Endodermal cell (in vitro differentiated cells): ENCODE measurements around the gene BUB3. TPM values are rescaled to one million over a fixed set of nuclear protein-coding genes. Genes with fewer than 3 reads are reported as not detected.

Source experiments
- DNase-seq: peaks from one replicate; pipeline ENCODE4 v3.0.0-alpha.2; 2017
- H3K27ac ChIP-seq: 2 replicates; pipeline ENCODE4 v1.5.1; 2013; ENCODE audit warnings: mild to moderate bottlenecking, low read depth, low read length, moderate library complexity
- H3K27me3 ChIP-seq: 2 replicates; pipeline ENCODE4 v1.6.1; 2013; ENCODE audit warnings: mild to moderate bottlenecking, low read length, moderate library complexity; ENCODE audit not compliant: insufficient read depth, control insufficient read depth, poor library complexity, severe bottlenecking
- H3K36me3 ChIP-seq: 2 replicates; pipeline ENCODE4 v1.7.0; 2013; ENCODE audit warnings: mild to moderate bottlenecking, low read length, moderate library complexity; ENCODE audit not compliant: control insufficient read depth, insufficient read depth
- H3K4me1 ChIP-seq: one replicate; pipeline ENCODE4 v1.7.0; 2013; ENCODE audit warnings: low read length; ENCODE audit not compliant: control insufficient read depth, insufficient read depth
- H3K4me3 ChIP-seq: 2 replicates; pipeline ENCODE4 v1.5.1; 2013; ENCODE audit warnings: mild to moderate bottlenecking, low read length, moderate library complexity
- H3K9ac ChIP-seq: 2 replicates; pipeline ENCODE4 v1.6.1; 2013; ENCODE audit warnings: mild to moderate bottlenecking, low read length, moderate library complexity; ENCODE audit not compliant: poor library complexity, severe bottlenecking; ENCODE audit errors: extremely low read depth
- H3K9me3 ChIP-seq: 2 replicates; pipeline ENCODE4 v1.6.1; 2013; ENCODE audit warnings: mild to moderate bottlenecking, low read length, moderate library complexity; ENCODE audit not compliant: control insufficient read depth
- H3K27ac Mint-ChIP-seq: 2 replicates; pipeline ENCODE4 v1.8.0; 2020; ENCODE audit warnings: mixed read lengths
- H3K27me3 Mint-ChIP-seq: 2 replicates; pipeline ENCODE4 v1.8.0; 2021; ENCODE audit warnings: mild to moderate bottlenecking, mixed read lengths; ENCODE audit not compliant: insufficient read depth
- H3K36me3 Mint-ChIP-seq: 2 replicates; pipeline ENCODE4 v1.8.0; 2020; ENCODE audit warnings: low read depth, mixed read lengths
- H3K4me1 Mint-ChIP-seq: 2 replicates; pipeline ENCODE4 v1.8.0; 2020; ENCODE audit warnings: mixed read lengths
- H3K4me3 Mint-ChIP-seq: 2 replicates; pipeline ENCODE4 v1.8.0; 2020; ENCODE audit warnings: mild to moderate bottlenecking, moderate library complexity, mixed read lengths
- H3K9me3 Mint-ChIP-seq: 2 replicates; pipeline ENCODE4 v1.8.0; 2020; ENCODE audit warnings: mild to moderate bottlenecking, mixed read lengths
- CTCF ChIP-seq: fragments of 200-600 bp; sonication (generic); conservative IDR thresholded peaks from 2 replicates; pipeline ENCODE4 v1.5.0; 2021; ENCODE audit warnings: antibody characterized with exemption, mild to moderate bottlenecking
- WGBS, 2 experiments: methylation state at CpG; one replicate each; pipeline versions ENCODE4 v1.1.5 to v1.1.7; 2013; ENCODE audit warnings: missing lambda C conversion rate in 2 of 2, mixed read lengths in 1 of 2; ENCODE audit not compliant: insufficient coverage in 1 of 2, insufficient read length in 1 of 2; 5-methylcytosine and 5-hydroxymethylcytosine counted together
- total RNA-seq, 2 donors: library from RNA; stranded (reverse); fragmentation: NEBNext Ultra II Directional in 1 of 2; extraction: Animal tissue kit (Norgen Biotek cat#: 25700) in 1 of 2; gene quantifications; 2 replicates in 1 of 2; 3 replicates in 1 of 2; pipeline ENCODE4 v1.2.1, GENCODE V29; 2021

Gene BUB3
- total RNA-seq, 2 donors from 2014 or later, result 113 to 130 TPM

- peaks cover 31% of the 10 kb centered on the region for H3K36me3 Mint-ChIP-seq
- H3K4me1 Mint-ChIP-seq, result peaks cover 16% of the 10 kb centered on the region
- 50 to 72% methylated on average over 3 to 9 of the region's 9 CpGs for WGBS, 2 experiments
- Histone ChIP-seq H3K36me3 (peaks cover 34% of the 10 kb centered on the region), H3K4me1 (peaks cover 3% of the 10 kb centered on the region), H3K27me3 (peaks cover 51% of the 10 kb centered on the region), H3K9me3 (no peaks in the 10 kb centered on the region), H3K9ac (no peak overlapping the region), H3K27ac (no peak overlapping the region), H3K4me3 (no peak overlapping the region)
- H3K4me3 Mint-ChIP-seq, result peak overlapping the region; percentile 96
- no peak for DNase-seq
- H3K9me3 Mint-ChIP-seq, result no peaks in the 10 kb centered on the region
- H3K27ac Mint-ChIP-seq, result no peak overlapping the region
- peaks cover 51% of the 10 kb centered on the region for H3K27me3 Mint-ChIP-seq
- TF ChIP-seq CTCF, result no peak
Observed at GRCh38 chr10:123153486-123154091, 613 bp upstream of the BUB3 start.

GRCh38 chr10:123154711-123155505 lies 706 bp downstream of the BUB3 start:
- WGBS, 2 experiments, result 5 to 6% methylated on average over 41 to 49 of the region's 49 CpGs
- peak overlapping the region; percentile 62 for H3K27ac ChIP-seq
- H3K27ac Mint-ChIP-seq, result peak overlapping the region; percentile 97
- DNase-seq, result peak; percentile 84
- peak overlapping the region; percentile 58 for H3K9ac ChIP-seq
- H3K27me3 ChIP-seq, result peaks cover 38% of the 10 kb centered on the region
- no peaks in the 10 kb centered on the region for H3K9me3 Mint-ChIP-seq
- peak overlapping the region; percentile 92 for H3K4me3 ChIP-seq
- peaks cover 41% of the 10 kb centered on the region for H3K36me3 ChIP-seq
- H3K4me3 Mint-ChIP-seq, result peak overlapping the region; percentile 96
- no peaks in the 10 kb centered on the region for H3K9me3 ChIP-seq
- peaks cover 11% of the 10 kb centered on the region for H3K4me1 Mint-ChIP-seq
- H3K36me3 Mint-ChIP-seq, result peaks cover 37% of the 10 kb centered on the region
- TF ChIP-seq CTCF, result no peak
- H3K27me3 Mint-ChIP-seq, result peaks cover 39% of the 10 kb centered on the region
- peaks cover 3% of the 10 kb centered on the region for H3K4me1 ChIP-seq

GRCh38 chr10:123156078-123156477 lies 1.9 kb downstream of the BUB3 start:
- peaks cover 26% of the 10 kb centered on the region for H3K27me3 ChIP-seq
- no peak overlapping the region for H3K4me3 Mint-ChIP-seq
- H3K27ac ChIP-seq, result no peak overlapping the region
- H3K4me3 ChIP-seq, result peak overlapping the region; percentile 92
- peaks cover 8% of the 10 kb centered on the region for H3K4me1 Mint-ChIP-seq
- no peaks in the 10 kb centered on the region for H3K9me3 Mint-ChIP-seq
- peaks cover 53% of the 10 kb centered on the region for H3K36me3 ChIP-seq
- no peaks in the 10 kb centered on the region for H3K9me3 ChIP-seq
- H3K27me3 Mint-ChIP-seq, result peaks cover 27% of the 10 kb centered on the region
- no peak for TF ChIP-seq CTCF
- peaks cover 43% of the 10 kb centered on the region for H3K36me3 Mint-ChIP-seq
- H3K27ac Mint-ChIP-seq, result no peak overlapping the region
- 99 to 100% methylated on average over 2 of the region's 2 CpGs for WGBS, 2 experiments
- peaks cover 3% of the 10 kb centered on the region for H3K4me1 ChIP-seq
- no peak overlapping the region for H3K9ac ChIP-seq
- DNase-seq, result no peak
